Measurements from ENCODE around the gene CAPS.
"Not testable (repeated sequence)": the region's sequence is repeated elsewhere in the genome, so short reads cannot be mapped to it uniquely, and the experiment has no call there.

Gene CAPS

DNA sequence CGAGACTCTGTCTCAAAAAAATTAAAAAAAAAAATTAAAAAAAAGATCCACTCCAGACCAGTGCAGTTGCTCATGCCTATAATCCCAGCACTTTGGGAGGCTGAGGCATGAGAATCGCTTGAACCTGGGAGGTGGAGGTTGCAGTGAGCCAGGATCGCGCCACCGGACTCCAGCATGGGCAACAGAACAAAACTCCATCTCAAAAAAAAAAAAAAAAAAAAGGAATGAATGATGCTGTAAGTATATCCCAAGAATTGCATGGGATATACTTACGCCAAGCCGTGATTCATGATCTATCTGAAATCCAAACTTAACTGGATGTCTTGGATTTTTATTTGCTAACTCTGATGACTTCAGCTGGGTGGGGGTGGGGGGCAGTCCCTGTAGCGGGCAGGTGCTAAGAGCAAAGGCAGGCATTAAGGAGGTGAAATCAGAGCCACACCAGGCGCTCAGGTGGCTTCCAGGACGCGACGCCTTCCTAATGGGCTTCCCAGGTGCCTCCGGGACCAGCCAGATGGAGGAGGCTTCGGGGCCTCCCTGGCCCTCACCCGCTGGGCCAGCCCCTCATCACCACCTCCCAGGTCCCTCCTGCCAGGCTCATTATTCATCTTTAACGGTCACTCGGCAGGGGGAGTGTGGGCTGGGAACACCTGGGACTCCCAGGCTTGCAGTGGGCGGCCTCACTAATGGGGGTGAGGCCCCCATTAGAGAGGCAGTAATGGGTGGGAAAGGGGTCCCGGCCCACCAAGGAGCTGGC lies 32.3 kb upstream of the CAPS start:
- Histone ChIP-seq H3K27me3 (ENCODE audit: insufficient read depth, low read length, poor library complexity) (no peaks in the 10 kb centered on the region), H2BK120ac (ENCODE audit: low read depth, low read length) (no peak overlapping the region), H4K5ac (ENCODE audit: low read length) (no peak overlapping the region), H2BK15ac (replicated peaks; ENCODE audit: low read depth) (no peak overlapping the region), H3K56ac (ENCODE audit: low read length) (no peak overlapping the region), H3K79me1 (ENCODE audit: low read length) (no peaks in the 10 kb centered on the region), H3K79me2 (ENCODE audit: control insufficient read depth, insufficient read depth, low read length) (no peaks in the 10 kb centered on the region), H2BK5ac (ENCODE audit: low read length) (no peak overlapping the region), H4K8ac (ENCODE audit: low read depth, low read length) (no peak overlapping the region), H3K23ac (ENCODE audit: low read length) (no peak overlapping the region), H3K4me1 (ENCODE audit: control insufficient read depth, low read depth, low read length) (no peaks in the 10 kb centered on the region), H3K18ac (ENCODE audit: low read length) (no peak overlapping the region), H3K36me3 (ENCODE audit: control insufficient read depth, insufficient read depth, low read length) (no peaks in the 10 kb centered on the region), H3K4ac (ENCODE audit: low read depth, low read length) (no peak overlapping the region), H3K4me3 (ENCODE audit: low read length) (no peak overlapping the region), H3K27ac (ENCODE audit: low read depth, low read length) (no peak overlapping the region), H2AK5ac (ENCODE audit: low read length) (no peak overlapping the region), H3K9ac (ENCODE audit: low read length) (no peak overlapping the region), H3K4me2 (ENCODE audit: low read length) (no peak overlapping the region)
- WGBS (ENCODE audit: extremely low coverage, insufficient coverage, low lambda C conversion rate) = no CpG with 5 or more reads among the region's 19 CpGs
- DNase-seq = no peak

GRCh38 chr19:5882421-5882968 lies 31.6 kb upstream of the CAPS start:
- Histone ChIP-seq H3K4ac (ENCODE audit: low read depth, low read length) (no peak overlapping the region), H3K27ac (ENCODE audit: low read depth, low read length) (no peak overlapping the region), H3K36me3 (ENCODE audit: control insufficient read depth, insufficient read depth, low read length) (no peaks in the 10 kb centered on the region), H3K9ac (ENCODE audit: low read length) (no peak overlapping the region), H3K23ac (ENCODE audit: low read length) (no peak overlapping the region), H3K79me2 (ENCODE audit: control insufficient read depth, insufficient read depth, low read length) (no peaks in the 10 kb centered on the region), H2BK15ac (replicated peaks; ENCODE audit: low read depth) (no peak overlapping the region), H3K79me1 (ENCODE audit: low read length) (no peaks in the 10 kb centered on the region), H3K4me1 (ENCODE audit: control insufficient read depth, low read depth, low read length) (no peaks in the 10 kb centered on the region), H2AK5ac (ENCODE audit: low read length) (no peak overlapping the region), H2BK5ac (ENCODE audit: low read length) (no peak overlapping the region), H4K5ac (ENCODE audit: low read length) (no peak overlapping the region), H4K8ac (ENCODE audit: low read depth, low read length) (no peak overlapping the region), H2BK120ac (ENCODE audit: low read depth, low read length) (no peak overlapping the region), H3K18ac (ENCODE audit: low read length) (no peak overlapping the region), H3K4me2 (ENCODE audit: low read length) (no peak overlapping the region), H3K4me3 (ENCODE audit: low read length) (no peak overlapping the region), H3K56ac (ENCODE audit: low read length) (no peak overlapping the region), H3K27me3 (ENCODE audit: insufficient read depth, low read length, poor library complexity) (no peaks in the 10 kb centered on the region)
- DNase-seq = no peak
- no CpG with 5 or more reads among the region's 9 CpGs for whole genome bisulfite sequencing (ENCODE audit: extremely low coverage, insufficient coverage, low lambda C conversion rate)

- H3K4me3 ChIP-seq (ENCODE audit: low read length); DNase-seq; H4K8ac ChIP-seq (ENCODE audit: low read depth, low read length); H3K9ac ChIP-seq (ENCODE audit: low read length); H3K27ac ChIP-seq (ENCODE audit: low read depth, low read length); H3K27me3 ChIP-seq (ENCODE audit: insufficient read depth, low read length, poor library complexity); H2AK5ac ChIP-seq (ENCODE audit: low read length); H4K5ac ChIP-seq (ENCODE audit: low read length); H2BK120ac ChIP-seq (ENCODE audit: low read depth, low read length); H3K23ac ChIP-seq (ENCODE audit: low read length); H3K4me2 ChIP-seq (ENCODE audit: low read length); H2BK5ac ChIP-seq (ENCODE audit: low read length); H3K79me1 ChIP-seq (ENCODE audit: low read length); H2BK15ac ChIP-seq (replicated peaks; ENCODE audit: low read depth); H3K79me2 ChIP-seq (ENCODE audit: control insufficient read depth, insufficient read depth, low read length); H3K18ac ChIP-seq (ENCODE audit: low read length); H3K36me3 ChIP-seq (ENCODE audit: control insufficient read depth, insufficient read depth, low read length); H3K56ac ChIP-seq (ENCODE audit: low read length); H3K4ac ChIP-seq (ENCODE audit: low read depth, low read length); H3K4me1 ChIP-seq (ENCODE audit: control insufficient read depth, low read depth, low read length): not testable (repeated sequence)
- WGBS (ENCODE audit: extremely low coverage, insufficient coverage, low lambda C conversion rate) = no CpG with 5 or more reads among the region's 13 CpGs
These were observed 30.7 kb upstream of the CAPS start for GRCh38 chr19:5883157-5883873.

DNA sequence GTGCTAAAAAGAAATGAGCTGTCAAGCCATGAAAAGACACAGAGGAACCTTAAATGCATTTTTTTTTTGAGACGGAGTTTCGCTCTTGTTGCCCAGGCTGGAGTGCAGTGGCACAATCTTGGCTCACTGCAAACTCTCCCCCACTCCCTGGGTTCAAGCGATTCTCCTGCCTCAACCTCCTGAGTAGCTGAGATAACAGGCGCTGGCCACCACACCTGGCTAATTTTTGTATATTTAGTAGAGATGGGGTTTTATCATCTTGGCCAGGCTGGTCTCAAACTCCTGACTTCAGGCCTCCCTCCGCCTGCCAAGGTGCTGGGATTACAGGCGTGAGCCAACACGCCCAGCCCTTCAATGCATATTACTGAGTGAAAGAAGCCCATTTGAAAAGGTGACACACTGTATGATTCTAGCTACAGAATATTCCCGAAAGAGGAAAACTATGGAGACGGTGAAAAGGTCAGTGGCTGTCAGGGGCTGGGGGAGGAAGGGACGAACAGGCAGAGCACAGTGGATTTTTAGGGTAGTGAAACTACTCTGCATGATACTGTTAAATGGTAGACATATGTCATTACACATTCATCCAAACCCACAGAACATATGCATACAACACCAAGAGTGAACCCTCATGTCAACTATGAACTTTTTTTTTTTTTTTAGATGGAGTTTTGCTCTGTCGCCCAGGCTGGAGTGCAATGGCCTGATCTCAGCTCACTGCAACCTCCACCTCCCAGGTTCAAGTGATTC lies 29.8 kb upstream of the CAPS start:
- not testable (repeated sequence) for H3K4me1 ChIP-seq (ENCODE audit: control insufficient read depth, low read depth, low read length); H3K56ac ChIP-seq (ENCODE audit: low read length); H3K79me2 ChIP-seq (ENCODE audit: control insufficient read depth, insufficient read depth, low read length); H3K23ac ChIP-seq (ENCODE audit: low read length); H4K8ac ChIP-seq (ENCODE audit: low read depth, low read length); H3K9ac ChIP-seq (ENCODE audit: low read length); H3K27ac ChIP-seq (ENCODE audit: low read depth, low read length); H2BK5ac ChIP-seq (ENCODE audit: low read length); H3K4me2 ChIP-seq (ENCODE audit: low read length); H3K79me1 ChIP-seq (ENCODE audit: low read length); H2BK120ac ChIP-seq (ENCODE audit: low read depth, low read length); H2BK15ac ChIP-seq (replicated peaks; ENCODE audit: low read depth); H3K4ac ChIP-seq (ENCODE audit: low read depth, low read length); H3K27me3 ChIP-seq (ENCODE audit: insufficient read depth, low read length, poor library complexity); H2AK5ac ChIP-seq (ENCODE audit: low read length); H4K5ac ChIP-seq (ENCODE audit: low read length); H3K4me3 ChIP-seq (ENCODE audit: low read length); H3K18ac ChIP-seq (ENCODE audit: low read length); H3K36me3 ChIP-seq (ENCODE audit: control insufficient read depth, insufficient read depth, low read length); DNase-seq
- WGBS (ENCODE audit: extremely low coverage, insufficient coverage, low lambda C conversion rate) = no CpG with 5 or more reads among the region's 11 CpGs

DNA sequence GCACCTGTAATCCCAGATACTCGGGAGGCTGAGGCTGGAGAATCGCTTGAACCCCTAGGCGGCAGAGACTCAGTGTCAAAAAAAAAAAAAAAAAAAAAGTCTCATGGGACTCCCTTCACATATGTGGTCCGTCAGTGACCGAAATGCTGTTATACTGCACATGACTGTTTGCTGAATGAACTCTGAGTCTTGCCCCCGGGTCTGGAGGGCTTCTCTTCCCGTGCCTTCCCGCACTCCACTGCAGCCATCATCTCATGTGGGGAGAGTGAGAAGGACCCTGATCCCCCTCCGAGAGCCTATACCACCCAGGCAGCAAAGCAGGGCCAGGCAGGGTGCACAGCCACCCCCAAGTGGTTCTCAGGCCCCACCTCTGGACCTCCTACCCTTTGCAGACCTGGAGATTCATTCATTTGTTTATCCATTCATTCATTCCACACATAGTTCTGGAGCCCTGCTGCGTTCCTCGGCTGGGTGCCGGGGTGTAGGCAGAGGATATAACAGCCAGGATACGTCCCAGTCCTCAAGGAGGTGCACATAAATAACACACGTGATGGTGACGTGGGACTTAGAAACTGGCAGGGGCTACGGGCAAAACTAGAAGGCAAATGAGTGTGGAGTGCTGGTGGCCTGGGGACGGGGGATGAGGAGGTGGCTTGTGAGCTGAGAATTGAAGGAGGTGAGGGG lies 24.6 kb upstream of the CAPS start:
- Histone ChIP-seq H2BK120ac (ENCODE audit: low read depth, low read length) (no peak overlapping the region), H3K4me1 (ENCODE audit: control insufficient read depth, low read depth, low read length) (no peaks in the 10 kb centered on the region), H3K79me1 (ENCODE audit: low read length) (no peaks in the 10 kb centered on the region), H2AK5ac (ENCODE audit: low read length) (no peak overlapping the region), H4K5ac (ENCODE audit: low read length) (no peak overlapping the region), H3K9ac (ENCODE audit: low read length) (no peak overlapping the region), H2BK15ac (replicated peaks; ENCODE audit: low read depth) (no peak overlapping the region), H4K8ac (ENCODE audit: low read depth, low read length) (no peak overlapping the region), H3K4me2 (ENCODE audit: low read length) (no peak overlapping the region), H3K56ac (ENCODE audit: low read length) (no peak overlapping the region), H3K18ac (ENCODE audit: low read length) (no peak overlapping the region), H3K79me2 (ENCODE audit: control insufficient read depth, insufficient read depth, low read length) (no peaks in the 10 kb centered on the region), H3K27ac (ENCODE audit: low read depth, low read length) (no peak overlapping the region), H3K36me3 (ENCODE audit: control insufficient read depth, insufficient read depth, low read length) (no peaks in the 10 kb centered on the region), H3K27me3 (ENCODE audit: insufficient read depth, low read length, poor library complexity) (no peaks in the 10 kb centered on the region), H2BK5ac (ENCODE audit: low read length) (no peak overlapping the region), H3K4me3 (ENCODE audit: low read length) (no peak overlapping the region), H3K23ac (ENCODE audit: low read length) (no peak overlapping the region), H3K4ac (ENCODE audit: low read depth, low read length) (no peak overlapping the region)
- WGBS (ENCODE audit: extremely low coverage, insufficient coverage, low lambda C conversion rate) = no CpG with 5 or more reads among the region's 17 CpGs
- no peak for DNase-seq

Measured in mesendoderm (in vitro differentiated cells).